Measurements from ENCODE around the gene STK4.
A peak's percentile ranks its signal among the peaks of the same experiment; 100 is the strongest.
"Not testable (repeated sequence)": the region's sequence is repeated elsewhere in the genome, so short reads cannot be mapped to it uniquely, and the experiment has no call there.

Gene STK4

DNA sequence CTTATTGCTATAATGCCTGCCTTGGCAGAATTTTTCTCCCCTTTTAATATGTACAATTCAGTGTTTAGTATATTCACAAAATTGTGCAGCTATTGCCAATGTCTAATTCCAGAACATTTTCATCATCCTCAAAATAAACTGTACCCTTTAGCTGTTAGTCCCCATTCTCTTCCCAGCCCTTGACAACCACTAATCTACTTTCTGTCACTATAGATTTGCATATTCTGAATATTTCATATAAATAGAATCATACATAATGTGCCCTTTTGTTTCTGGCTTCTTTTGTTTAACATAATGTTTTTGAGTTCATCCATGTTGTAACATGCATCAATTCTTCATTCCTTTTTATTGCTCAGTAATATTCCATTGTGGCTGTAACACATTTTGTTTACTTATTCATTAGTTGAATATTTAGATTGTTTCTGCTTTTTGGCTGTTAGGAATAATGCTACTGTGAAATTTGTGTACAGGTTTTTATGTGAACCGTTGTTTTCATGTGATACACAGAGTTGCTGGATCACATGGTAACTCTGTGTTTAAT is 22.4 kb downstream of the STK4 start:
- no peak for DNase-seq (ENCODE audit: low spot score)

DNA sequence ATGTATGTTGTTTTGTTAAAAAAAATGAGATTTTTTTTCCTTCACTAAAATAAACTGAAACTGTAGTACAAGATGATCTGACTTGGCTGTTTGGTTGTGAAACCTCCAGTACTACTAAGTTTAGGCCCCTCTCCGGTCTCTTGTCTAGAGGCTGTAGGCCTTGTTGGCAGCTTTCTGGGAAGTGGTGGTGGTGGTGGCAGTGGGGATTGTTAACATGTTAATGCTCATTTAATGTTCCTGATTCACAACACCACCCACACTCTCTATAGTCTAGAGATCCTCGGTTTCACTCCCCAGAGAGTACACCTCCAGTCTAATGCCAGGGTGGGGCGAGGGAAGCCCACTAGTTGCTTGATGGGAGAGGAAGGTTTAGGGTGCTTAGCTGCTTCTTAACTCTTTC is 24.1 kb downstream of the STK4 start:
- DNase-seq (ENCODE audit: low spot score), result no peak

DNA sequence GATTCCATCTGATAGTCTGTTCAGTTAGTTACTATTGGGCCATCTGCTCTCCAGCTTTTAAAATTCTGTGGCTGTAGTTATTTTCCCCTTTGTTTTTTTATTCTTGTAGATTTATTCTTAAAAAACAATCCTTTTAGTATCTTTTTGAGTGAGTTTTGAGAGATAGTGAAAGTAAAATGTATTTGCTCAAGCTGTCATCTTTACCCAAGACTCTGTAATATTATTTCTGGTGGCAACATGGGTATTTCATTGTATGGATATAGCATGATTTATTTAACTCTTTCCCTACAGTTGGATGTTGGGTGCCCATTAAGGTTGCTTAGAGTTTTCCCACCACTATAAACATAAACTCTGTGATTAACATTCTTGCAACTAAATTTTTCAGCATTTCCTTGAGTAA is 24.6 kb downstream of the STK4 start:
- DNase-seq (ENCODE audit: low spot score), result no peak

DNA sequence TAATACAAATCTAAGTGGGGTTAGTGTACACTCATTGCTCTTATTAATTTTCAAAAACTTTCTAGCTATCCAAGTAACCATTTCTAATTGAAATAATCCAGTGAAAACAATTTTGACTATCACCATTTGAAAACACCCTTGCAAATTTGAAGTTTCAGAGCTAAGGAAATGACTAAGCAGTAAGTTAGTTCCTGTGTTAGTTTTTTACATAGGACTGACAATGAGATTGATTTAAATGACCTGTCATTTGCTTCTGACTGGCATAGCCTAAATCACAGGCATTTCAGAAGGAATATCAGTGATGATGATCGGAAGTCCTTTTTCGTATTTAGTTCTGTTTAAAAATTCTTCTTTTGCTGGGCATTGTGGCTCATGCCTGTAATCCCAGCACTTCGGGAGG is 27.0 kb downstream of the STK4 start:
- no peak for DNase-seq (ENCODE audit: low spot score)

DNA sequence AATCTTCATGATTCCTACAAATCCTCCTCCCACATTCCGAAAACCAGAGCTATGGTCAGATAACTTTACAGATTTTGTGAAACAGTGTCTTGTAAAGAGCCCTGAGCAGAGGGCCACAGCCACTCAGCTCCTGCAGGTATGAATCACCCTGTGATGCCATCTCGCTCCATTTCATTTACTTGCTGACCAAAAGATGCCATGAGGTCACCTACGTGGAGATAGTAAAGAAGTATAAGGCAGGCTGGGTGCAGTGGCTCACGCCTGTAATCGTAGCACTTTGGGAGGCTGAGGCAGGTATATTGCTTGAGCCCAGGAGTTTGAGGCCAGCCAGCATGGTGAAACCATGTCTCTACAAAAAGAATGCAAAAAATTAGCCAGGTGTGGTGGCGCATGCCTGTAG is 30.9 kb downstream of the STK4 start:
- no peak for DNase-seq (ENCODE audit: low spot score)

DNA sequence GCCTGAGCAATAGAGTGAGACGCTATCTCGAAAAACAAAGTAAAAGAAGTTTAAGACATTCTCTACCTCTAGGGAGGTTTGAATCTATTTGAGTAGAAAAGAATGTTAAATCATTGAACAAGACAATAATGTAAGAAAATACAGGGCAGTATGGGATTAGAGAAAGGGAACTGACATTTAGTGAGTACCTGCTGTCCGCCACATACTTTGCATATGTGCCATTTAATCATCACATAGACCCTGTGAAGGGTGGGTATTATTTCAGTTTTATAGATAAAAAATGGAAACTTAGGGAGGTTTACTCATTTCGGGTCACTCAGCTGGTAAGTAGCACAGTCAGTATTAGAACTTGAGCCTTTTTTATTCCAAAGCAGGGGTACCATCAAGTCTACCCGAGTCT is 31.4 kb downstream of the STK4 start:
- no peak for DNase-seq (ENCODE audit: low spot score)

DNA sequence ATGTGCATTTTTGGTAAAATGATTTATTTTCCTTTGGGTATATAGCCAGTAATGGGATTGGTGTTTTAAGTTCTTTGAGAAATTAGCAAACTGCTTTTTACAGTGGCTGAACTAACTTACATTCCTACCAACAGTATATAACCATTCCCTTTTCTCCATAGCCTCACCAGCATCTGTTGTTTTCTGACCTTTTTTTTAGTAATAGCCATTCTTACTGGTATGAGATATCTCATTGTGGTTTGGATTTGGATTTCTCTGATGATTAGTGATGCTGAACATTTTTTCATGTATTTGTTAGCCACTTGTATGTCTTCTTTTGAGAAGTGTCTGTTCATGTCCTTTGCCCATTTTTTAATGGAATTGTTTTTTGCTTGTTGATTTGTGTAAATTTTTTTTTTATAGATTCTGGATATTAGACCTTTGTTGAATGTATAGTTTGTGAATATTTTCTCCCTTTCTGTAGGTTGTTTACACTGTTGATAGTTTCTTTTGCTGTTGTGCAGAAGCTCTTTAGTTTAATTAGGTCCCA is 42.3 kb downstream of the STK4 start:
- no peak for DNase-seq (ENCODE audit: low spot score)

DNA sequence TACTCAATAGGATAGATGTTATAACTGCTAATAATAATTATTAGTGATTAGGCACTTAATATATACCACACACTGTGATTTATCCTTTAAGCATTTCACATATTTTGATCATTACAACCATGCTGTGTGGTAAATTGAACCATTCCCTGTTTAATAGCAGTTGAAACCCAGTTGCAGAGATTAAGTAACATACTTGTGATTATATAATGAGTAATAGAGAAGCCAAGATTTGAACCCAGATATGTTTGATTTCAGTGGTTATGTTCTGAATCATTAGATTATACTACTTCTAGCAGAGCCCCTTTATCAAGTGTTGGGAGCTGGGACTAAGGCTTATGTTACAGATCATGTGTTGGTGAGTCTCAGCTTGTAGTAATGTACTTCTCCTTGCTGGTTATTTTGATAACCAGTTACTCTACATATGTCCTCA is 44.1 kb downstream of the STK4 start:
- DNase-seq (ENCODE audit: low spot score), result no peak

DNA sequence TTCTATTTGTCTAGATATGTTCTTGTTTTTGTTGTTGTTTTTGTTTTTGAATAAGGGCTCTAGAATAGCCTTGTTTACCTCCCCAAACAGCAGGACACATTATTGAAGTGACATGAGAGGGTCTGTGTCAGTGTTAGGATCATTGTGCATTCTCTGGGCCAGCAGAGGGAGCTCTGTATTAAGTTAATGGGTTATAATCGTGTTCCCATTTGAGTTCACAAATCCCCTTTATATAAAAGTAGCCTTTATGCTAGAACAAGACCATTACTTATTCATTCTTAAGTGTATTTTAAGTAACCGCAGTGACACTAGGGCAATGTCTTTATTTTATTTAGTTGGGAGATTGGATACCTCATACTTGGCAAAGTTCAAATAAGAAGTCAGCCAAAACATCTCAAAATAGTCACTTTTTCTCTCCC is 44.8 kb downstream of the STK4 start:
- DNase-seq (ENCODE audit: low spot score), result peak; percentile 93

DNA sequence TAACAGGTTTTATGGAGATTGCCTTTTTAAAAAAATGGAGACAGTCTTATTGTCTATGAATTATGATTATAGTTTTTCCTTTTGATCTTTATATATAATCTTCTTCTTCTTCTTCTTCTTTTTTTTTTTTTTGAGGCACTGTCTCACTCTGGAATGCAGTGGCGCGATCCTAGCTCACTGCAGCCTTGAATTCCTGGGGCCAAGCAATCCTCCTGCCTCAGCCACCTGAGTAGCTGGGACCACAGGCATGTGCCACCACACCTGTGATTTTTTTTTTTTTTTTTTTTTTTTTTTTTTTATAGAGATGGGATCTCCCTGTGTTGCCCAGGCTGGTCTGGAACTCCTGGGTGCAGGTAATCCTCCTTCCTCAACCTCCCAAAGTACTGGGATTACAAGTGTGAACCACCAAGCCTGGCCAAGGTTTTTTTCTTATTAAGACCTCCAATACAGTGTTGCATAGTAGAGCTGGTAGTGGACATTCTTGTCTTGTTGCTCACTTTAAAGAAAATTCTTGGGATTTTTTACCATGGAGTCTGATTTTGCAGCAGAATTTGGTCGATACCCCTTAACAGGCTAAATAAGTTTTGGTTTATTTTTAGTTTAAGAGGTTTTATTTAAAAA is 46.5 kb downstream of the STK4 start:
- no peak for DNase-seq (ENCODE audit: low spot score)

DNA sequence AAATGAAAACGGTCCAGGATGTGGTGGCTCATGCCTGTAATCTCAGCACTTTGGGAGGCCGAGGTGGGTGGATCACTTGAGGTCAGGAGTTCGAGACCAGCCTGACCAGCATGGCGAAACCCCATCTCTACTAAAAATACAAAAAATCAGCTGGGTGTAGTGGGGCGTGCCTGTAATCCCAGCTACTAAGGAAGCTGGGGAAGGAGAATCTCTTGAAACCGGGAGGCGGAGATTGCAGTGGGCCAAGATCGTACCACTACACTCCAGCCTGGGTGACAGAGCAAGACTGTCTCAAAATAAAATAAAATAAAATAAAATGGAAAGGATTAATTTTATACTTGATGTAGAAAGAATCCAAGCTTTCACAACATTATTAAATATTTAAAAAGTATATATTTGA is 47.8 kb downstream of the STK4 start:
- DNase-seq (ENCODE audit: low spot score), result not testable (repeated sequence)

DNA sequence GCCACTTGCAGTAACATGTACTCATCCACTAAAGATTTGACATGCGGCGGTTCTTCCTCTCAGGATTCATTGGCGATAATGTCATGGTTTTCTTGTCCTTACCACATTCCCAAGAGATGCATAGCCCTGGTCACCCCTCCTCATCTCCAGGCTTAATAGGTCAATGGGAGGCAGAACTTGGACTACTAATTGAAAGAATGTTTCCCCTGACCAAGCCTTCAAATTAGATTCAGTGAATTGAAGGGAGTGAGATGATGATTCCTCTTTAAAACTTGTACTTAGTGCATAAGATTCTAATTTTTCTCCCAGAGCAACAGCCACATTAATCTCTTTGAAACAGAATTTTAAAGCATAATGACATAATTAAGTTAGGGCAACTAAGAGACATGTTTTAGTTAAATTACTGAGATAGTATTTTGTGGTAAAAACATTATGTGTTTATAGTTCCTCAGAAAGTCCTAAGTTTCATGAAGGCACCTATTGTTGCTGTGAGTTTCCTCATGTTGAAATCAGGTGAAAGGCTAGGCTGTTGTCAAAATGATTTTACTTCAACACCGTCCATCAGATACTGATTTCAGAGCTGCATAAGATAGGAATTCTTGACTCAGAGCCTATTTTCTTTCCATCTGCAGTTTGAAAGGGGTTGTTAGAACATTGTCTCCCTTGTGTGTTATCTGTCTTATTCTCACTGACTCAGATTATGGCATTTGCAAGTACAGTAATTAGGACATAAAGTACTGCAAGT is 48.5 kb downstream of the STK4 start:
- no peak for DNase-seq (ENCODE audit: low spot score)

DNA sequence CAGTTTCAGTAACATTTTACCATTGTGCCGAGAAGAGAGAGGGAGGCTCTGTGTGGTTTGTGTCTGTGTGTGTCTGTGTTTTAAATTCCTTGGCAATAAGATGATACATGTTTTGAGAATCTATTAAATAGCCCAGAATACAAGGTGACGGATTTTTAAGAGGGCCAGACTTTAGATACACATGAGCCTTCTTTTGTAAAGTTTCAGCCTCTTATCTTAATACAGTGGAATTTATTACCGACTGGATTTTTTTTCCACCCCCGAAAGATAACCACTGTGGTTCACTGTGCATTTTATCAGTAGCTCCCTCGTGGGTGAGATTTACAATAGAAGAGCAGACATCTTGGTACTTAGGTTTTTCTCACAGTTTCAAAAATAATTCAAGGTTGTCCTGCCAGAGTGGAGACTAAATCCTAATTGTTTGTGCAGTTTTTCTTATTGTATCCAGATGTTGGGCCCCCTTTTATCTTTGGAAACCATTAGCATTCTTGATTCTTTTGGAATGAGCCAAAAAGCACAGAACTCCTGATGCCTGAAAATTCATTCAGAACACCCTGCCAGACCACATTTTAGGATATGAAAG is 49.9 kb downstream of the STK4 start:
- no peak for DNase-seq (ENCODE audit: low spot score)

DNA sequence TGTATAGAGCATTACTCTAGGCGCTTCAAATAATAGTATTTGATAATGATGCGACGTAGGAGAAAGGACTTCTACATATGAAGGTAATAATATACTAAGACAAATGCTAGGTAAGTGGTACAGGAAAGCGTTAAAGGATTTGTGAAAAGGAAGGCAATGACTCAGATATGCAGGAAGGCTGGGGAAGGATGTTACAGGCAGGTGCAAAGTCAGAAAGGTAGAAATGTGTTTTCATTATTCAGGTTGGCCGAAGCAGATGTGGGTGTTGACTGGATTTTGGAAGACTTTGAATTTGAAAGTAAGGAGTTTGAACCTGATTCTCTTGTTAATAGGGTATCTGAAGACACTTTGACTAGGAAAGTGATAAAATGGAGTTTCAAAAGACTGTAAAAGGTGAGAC is 51.0 kb downstream of the STK4 start:
- no peak for DNase-seq (ENCODE audit: low spot score)

DNA sequence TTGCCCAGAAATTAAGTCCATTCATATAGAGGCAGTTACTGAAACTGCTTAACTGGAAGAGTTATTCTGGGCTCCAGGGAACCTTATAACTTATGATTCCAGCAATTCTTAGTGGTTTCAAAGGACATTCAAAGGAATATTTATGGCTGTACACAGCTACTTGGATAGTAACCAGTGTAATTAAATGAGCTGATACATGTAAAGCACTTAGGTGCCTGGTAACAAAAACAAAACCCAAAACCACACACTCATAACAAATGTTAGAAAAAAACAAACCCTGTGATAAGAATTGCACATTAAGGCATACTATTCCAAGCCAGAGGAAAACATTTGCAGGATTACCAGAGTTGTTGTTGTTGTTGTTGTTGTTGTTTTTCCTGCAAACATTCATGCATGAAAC is 51.5 kb downstream of the STK4 start:
- DNase-seq (ENCODE audit: low spot score), result no peak

DNA sequence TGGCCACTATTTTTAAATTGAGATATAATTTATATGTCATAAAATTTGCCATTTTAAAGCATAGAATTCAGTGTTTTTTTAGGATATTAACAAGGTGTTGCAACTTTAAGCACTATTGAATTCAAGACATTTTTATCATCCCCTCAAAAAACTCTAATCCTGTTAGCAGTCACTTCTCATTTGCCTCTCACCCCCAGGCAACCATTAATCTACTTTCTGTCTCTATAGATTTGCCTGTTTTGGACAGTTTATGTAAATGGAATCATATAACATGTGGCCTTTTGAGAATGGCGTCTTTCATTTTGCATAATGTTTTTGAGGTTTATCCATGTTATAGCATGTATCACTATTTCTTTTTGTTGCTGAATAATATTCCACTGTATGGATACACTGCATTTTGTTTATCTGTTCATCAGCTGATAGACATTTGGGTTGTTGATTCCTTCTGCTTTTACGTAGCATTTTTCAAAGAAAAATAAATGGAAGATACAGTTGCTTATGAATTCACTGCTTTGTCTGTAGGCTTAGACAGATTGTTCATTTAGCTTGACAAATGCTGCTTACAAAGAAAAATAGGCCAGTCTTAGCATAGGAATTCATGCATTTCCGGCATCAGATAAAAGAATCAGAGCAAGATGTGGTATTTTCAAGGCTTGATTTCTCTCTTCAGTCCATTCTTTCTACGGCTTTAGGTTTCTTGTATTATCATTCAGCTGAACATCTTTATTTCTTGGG is 52.9 kb downstream of the STK4 start:
- DNase-seq (ENCODE audit: low spot score), result peak; percentile 52

DNA sequence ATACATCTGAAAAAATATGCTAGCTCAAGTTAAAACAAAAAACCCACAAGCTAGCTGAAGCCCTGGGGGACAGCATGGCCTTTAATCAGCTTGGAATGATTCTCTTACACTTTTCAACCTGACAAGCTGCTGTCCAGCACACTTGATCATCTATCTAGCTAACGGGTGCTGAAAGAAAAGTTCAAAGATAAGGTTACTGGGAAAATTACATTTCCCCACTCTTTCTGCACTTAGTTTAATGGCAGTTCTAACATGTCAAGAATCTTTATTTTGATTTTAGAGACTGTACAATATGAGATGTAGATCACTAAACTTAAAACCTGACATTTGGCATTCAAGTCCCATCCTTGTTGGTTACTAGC is 53.4 kb downstream of the STK4 start:
- DNase-seq (ENCODE audit: low spot score), result no peak

DNA sequence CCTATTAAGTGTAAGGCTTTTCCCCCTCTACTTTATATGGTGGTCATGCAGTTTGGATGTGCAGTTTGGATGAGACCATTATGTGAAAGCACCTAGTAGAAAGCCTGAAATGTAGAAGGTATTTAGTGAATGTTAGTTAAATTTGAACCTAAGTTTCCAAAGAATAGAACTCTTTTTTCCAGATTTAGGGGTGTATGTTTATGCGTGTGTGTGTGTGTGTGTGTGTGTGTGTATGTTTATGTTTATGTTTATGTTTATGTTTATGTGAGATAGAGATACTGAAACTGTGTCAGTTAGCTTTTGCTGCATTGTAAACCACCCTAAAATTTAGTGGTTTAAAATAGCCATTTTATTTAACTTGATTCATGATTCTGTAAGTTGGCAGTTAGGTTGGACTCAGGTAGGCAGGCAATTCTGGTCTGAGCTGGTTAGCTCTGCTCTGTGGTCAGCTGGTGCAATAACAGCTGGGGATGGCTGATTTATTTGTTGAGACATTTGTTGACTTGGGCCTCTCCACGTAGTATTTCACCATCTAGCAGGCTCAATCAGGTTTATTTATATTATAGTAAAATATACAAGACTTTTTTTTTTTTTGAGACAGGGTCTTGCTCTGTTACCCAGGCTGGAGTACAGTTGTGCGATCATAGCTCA is 54.0 kb downstream of the STK4 start:
- DNase-seq (ENCODE audit: low spot score), result peak; percentile 13

DNA sequence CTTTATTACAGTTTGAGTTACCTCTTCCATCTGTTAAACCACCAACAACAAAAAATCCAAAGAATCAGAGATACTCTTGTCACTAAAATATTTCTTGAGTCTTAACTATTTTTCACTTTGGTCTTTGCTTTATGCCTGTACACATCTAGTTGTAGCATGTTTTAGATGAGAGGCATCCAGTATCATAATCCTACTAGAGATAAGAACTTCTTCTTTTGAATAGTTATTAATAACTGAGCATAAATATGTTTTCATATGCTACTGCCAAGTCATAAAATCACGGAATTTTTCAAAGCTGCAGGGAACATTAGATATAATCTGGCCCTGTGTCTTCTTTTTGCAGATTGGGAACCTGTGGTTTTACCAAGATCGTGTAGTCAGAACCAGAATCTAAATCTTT is 55.3 kb downstream of the STK4 start:
- no peak for DNase-seq (ENCODE audit: low spot score)

DNA sequence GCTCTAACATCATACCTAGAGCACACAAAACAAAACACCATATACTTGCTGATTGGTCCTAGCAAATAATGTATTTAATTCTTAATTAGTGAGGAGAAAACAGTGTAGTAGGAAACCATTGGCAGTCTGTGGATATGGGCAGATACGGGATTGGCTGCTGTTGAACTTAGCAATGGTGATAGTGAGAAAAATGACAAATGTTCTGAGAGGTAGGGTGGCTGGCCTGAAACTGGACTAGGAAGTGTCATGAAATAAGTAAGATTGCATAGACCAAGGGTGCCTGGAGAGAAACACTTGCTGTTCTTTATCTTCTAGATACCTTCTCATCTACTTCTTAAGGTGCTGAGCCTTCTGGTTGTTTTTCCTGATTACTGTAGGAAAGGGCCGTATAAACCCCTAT is 56.8 kb downstream of the STK4 start:
- not testable (repeated sequence) for DNase-seq (ENCODE audit: low spot score)

DNA sequence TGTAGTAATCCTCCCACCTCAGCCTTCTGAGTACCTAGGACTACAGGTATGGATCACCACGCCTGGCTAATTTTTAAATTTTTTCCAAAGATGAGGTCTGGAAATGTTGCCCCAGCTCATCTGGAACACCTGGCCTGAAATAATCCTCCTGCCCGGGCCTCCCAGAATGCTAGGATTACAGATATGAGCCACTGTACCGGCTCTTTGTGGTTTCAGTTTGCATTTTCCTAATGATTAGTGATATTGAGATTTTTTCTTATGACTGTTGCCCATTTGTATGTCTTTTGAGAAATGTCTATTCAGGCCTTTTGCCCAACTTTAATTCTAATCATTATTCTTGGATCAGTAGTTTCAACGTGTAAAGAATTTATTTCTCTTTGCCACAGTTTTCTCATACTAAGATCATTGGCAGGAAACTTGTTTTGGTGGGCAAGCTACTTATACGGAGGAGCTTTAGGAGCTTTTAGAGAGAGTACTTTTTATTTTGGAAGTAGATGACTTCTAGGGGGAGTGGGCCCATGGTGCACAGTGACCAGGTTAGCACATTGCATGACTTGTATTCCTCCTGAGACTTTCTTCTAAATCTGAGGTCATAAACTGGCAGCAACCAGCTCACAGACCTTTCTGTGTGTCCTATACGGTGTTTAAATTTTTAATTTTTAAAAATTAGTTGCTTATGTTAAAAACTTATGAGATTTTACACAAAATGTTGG is 62.3 kb downstream of the STK4 start:
- DNase-seq (ENCODE audit: low spot score), result no peak

Measured in pons (tissue), 1 donor.